A549 (cell line): ENCODE data around the gene CAMK4. TPM values are rescaled to one million over a fixed set of nuclear protein-coding genes. Genes with fewer than 3 reads are reported as not detected.

Experiments used
- ATAC-seq, 2 experiments: fragments of 200-7000 bp in 1 of 2; fragments of >200 bp in 1 of 2; cut with Nextera tagmentation in 1 of 2; cut with Tn5 transposase in 1 of 2; 3 replicates each; pipeline versions ENCODE4 v1.8.0 to v1.9.1; 2018 to 2020; ENCODE audit warnings: mild to moderate bottlenecking in 1 of 2, moderate library complexity in 1 of 2
- CTCF ChIA-PET: fragments of 300-600 bp; sonication (Branson Sonifier 250); formaldehyde crosslinking; extraction: SDS; loops from one replicate; lab custom pipeline; 2021; ENCODE audit warnings: antibody characterized with exemption, inconsistent platforms; lab: Yijun Ruan, JAX
- POLR2A ChIA-PET: fragments of 350-600 bp; formaldehyde crosslinking; extraction: SDS; loops from one replicate; lab custom pipeline; 2021; ENCODE audit warnings: antibody characterized with exemption, inconsistent platforms; lab: Yijun Ruan, JAX
- DNase-seq, 2 experiments: peaks; one replicate each; pipeline versions ENCODE4 v3.0.0 to v3.0.0-alpha.2; 2011 to 2016; ENCODE audit warnings: low read depth in 1 of 2, low spot score in 1 of 2
- FAIRE-seq: peaks from 2 replicates; lab custom pipeline; 2011; peaks lifted over from hg19 to GRCh38; lab: Jason Lieb, UNC
- H3K27ac ChIP-seq, 2 experiments: fragments of >200 bp; sonication (Bioruptor Twin); formaldehyde crosslinking; 3 replicates each; pipeline ENCODE4 v1.5.1; 2016 to 2017
- H3K4me1 ChIP-seq: fragments of >200 bp; sonication (Bioruptor Twin); formaldehyde crosslinking; 3 replicates; pipeline ENCODE4 v1.6.1; 2016
- H3K4me2 ChIP-seq: fragments of >200 bp; sonication (Bioruptor Twin); formaldehyde crosslinking; 3 replicates; pipeline ENCODE4 v1.6.1; 2016
- H3K4me3 ChIP-seq: fragments of >200 bp; sonication (Bioruptor Twin); formaldehyde crosslinking; 3 replicates; pipeline ENCODE4 v1.5.1; 2016
- H3K9me3 ChIP-seq: fragments of >200 bp; sonication (Bioruptor Twin); formaldehyde crosslinking; 3 replicates; pipeline ENCODE4 v1.6.1; 2016
- BHLHE40 ChIP-seq: IDR thresholded peaks from 2 replicates; pipeline ENCODE4 v1.6.1; 2012; ENCODE audit warnings: low read depth, low read length, inconsistent platforms
- CBX2 ChIP-seq: fragments of 200-600 bp; sonication (generic); IDR thresholded peaks from 2 replicates; pipeline ENCODE4 v1.6.1; 2016; ENCODE audit warnings: low read depth, mild to moderate bottlenecking, borderline replicate concordance
- CBX8 ChIP-seq: fragments of 200-600 bp; sonication (generic); IDR thresholded peaks from 2 replicates; pipeline ENCODE4 v1.6.1; 2016
- CEBPB ChIP-seq, 2 experiments: fragments of >200 bp in 1 of 2; sonication (Bioruptor Twin) in 1 of 2; formaldehyde crosslinking in 1 of 2; IDR thresholded peaks; 2 replicates each; pipeline ENCODE4 v1.6.1; 2012 to 2016
- CHD4 ChIP-seq: fragments of 200-600 bp; sonication (generic); IDR thresholded peaks from 2 replicates; pipeline ENCODE4 v1.6.1; 2016; ENCODE audit warnings: antibody characterized with exemption, mild to moderate bottlenecking, borderline replicate concordance
- EHF ChIP-seq: fragments of 250-450 bp; sonication (Bioruptor Pico); IDR thresholded peaks from 2 replicates; pipeline ENCODE4 v1.5.0; 2020; ENCODE audit warnings: mild to moderate bottlenecking
- ESRRA ChIP-seq: fragments of 150-350 bp; IDR thresholded peaks from 2 replicates; pipeline ENCODE4 v1.6.1; 2014; ENCODE audit warnings: mild to moderate bottlenecking, low read length, borderline replicate concordance
- FOSB ChIP-seq: fragments of 250-450 bp; sonication (Bioruptor Pico); IDR thresholded peaks from 2 replicates; pipeline ENCODE4 v1.5.0; 2020; ENCODE audit warnings: mild to moderate bottlenecking, moderate library complexity
- GATA3 ChIP-seq: IDR thresholded peaks from 2 replicates; pipeline ENCODE4 v1.6.1; 2012; ENCODE audit warnings: borderline replicate concordance
- HEYL ChIP-seq: fragments of 250-450 bp; sonication (Bioruptor Pico); IDR thresholded peaks from 2 replicates; pipeline ENCODE4 v1.8.0; 2021; ENCODE audit warnings: mild to moderate bottlenecking, moderate library complexity
- HOXB5 ChIP-seq: fragments of 250-450 bp; sonication (Bioruptor Pico); IDR thresholded peaks from 2 replicates; pipeline ENCODE4 v1.5.0; 2020; ENCODE audit warnings: mild to moderate bottlenecking, moderate library complexity
- JUN ChIP-seq, 2 experiments: fragments of >200 bp; sonication (Bioruptor Twin); formaldehyde crosslinking; IDR thresholded peaks; 2 replicates in 1 of 2; 3 replicates in 1 of 2; pipeline ENCODE4 v1.6.1; 2016 to 2017
- KDM1A ChIP-seq: fragments of 200-600 bp; sonication (generic); IDR thresholded peaks from 2 replicates; pipeline ENCODE4 v1.6.1; 2016; ENCODE audit warnings: low read depth, mild to moderate bottlenecking
- KDM5A ChIP-seq: fragments of 200-600 bp; sonication (generic); IDR thresholded peaks from 2 replicates; pipeline ENCODE4 v1.6.1; 2016; ENCODE audit warnings: antibody characterized with exemption, mild to moderate bottlenecking
- MYC ChIP-seq: IDR thresholded peaks from 2 replicates; pipeline ENCODE4 v1.6.1; 2012; ENCODE audit warnings: mild to moderate bottlenecking, inconsistent platforms, low read length, improper control_type of control experiment, borderline replicate concordance
- NFE2L2 ChIP-seq: fragments of 150-350 bp; conservative IDR thresholded peaks from 2 replicates; pipeline ENCODE4 v1.6.1; 2014; ENCODE audit warnings: low read length
- NR3C1 ChIP-seq: fragments of >200 bp; sonication (Bioruptor Twin); formaldehyde crosslinking; IDR thresholded peaks from 3 replicates; pipeline ENCODE4 v1.6.1; 2017
- POLR2A ChIP-seq: IDR thresholded peaks from 2 replicates; pipeline ENCODE4 v1.6.1; 2012; ENCODE audit warnings: mild to moderate bottlenecking, low read length
- POLR2AphosphoS2 ChIP-seq: conservative IDR thresholded peaks from 2 replicates; pipeline ENCODE4 v1.6.1; 2012; ENCODE audit warnings: low read length, improper control_type of control experiment, inconsistent platforms
- RARB ChIP-seq: fragments of 250-450 bp; sonication (Bioruptor Pico); IDR thresholded peaks from 2 replicates; pipeline ENCODE4 v1.8.0; 2021; ENCODE audit warnings: mild to moderate bottlenecking, moderate library complexity
- RNF2 ChIP-seq: fragments of 200-600 bp; sonication (generic); IDR thresholded peaks from 2 replicates; pipeline ENCODE4 v1.6.1; 2016; ENCODE audit warnings: low read depth, mild to moderate bottlenecking, antibody characterized with exemption, moderate library complexity, borderline replicate concordance
- SMC3 ChIP-seq: fragments of >200 bp; sonication (Bioruptor Twin); formaldehyde crosslinking; IDR thresholded peaks from 3 replicates; pipeline ENCODE4 v1.6.1; 2018; ENCODE audit warnings: inconsistent platforms
- WGBS: methylation state at CpG from one replicate; pipeline ENCODE4 v1.1.6; 2017; ENCODE audit errors: missing lambda C conversion rate; 5-methylcytosine and 5-hydroxymethylcytosine counted together
- polyA plus RNA-seq, 4 experiments: library from polyadenylated mRNA; depleted of rRNA in 3 of 4; stranded (reverse); fragments of >200 nt; fragmentation: RNase III in 1 of 4; extraction: RNeasy Plus Mini Kit Qiagen cat#74134 plus additional on column Dnase treatment in 1 of 4; gene quantifications; 2 replicates in 3 of 4; 3 replicates in 1 of 4; pipeline ENCODE4 v1.2.3, GENCODE V29; 2011 to 2017
- TF ChIP-seq, protein P1 (sequence below): fragments of >200 bp; sonication (Bioruptor Twin); formaldehyde crosslinking; IDR thresholded peaks from 3 replicates; pipeline ENCODE4 v1.6.1; 2016
- TF ChIP-seq, protein P2 (sequence below): fragments of 250-450 bp; sonication (Bioruptor Pico); IDR thresholded peaks from 2 replicates; pipeline ENCODE4 v1.5.0; 2020; ENCODE audit warnings: low read depth, mild to moderate bottlenecking, moderate library complexity
- TF ChIP-seq, protein P3 (sequence below): fragments of 250-450 bp; sonication (Bioruptor Pico); IDR thresholded peaks from 2 replicates; pipeline ENCODE4 v1.5.0; 2021; ENCODE audit warnings: mild to moderate bottlenecking, moderate library complexity, borderline replicate concordance

The CAMK4 gene
- polyA plus RNA-seq, 2 of the 4 experiments (the other 2 are of a cell fraction): not detected

DNA sequence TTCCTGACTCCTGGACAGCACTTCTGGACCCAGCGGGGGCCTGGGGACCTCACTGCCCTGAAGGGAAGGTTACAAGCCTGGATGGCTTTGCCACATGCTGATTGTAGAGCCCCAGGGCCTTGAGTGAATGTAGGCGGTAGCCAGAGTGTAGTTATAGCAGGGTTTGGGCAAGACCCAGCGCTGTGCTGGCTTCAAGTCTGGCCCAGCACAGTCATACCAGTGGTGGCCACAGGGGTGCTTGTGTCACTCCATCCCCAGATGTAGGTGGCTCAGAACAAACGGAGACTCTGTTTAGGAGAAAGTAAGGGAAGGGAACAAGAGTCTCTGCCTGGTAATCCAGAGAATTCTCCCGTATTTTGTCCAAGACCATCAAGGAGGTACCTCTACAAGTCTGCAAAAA is 203.6 kb downstream of the CAMK4 start:
- no peaks in the 10 kb centered on the region for H3K9me3 ChIP-seq
- H3K27ac ChIP-seq: no peak overlapping the region
- no peak for TF ChIP-seq CBX8
- TF ChIP-seq NR3C1: no peak
- ChIA-PET CTCF (no interaction called here), POLR2A (no interaction called here)
- 11% methylated on average over 5 of the region's 5 CpGs for WGBS
- FAIRE-seq: no peak
- DNase-seq: peak in 1 of 2 experiments; percentile 6
- peak in 1 of 2 experiments; percentile 74; a peak in 3 of 6 replicates for ATAC-seq
- no peaks in the 10 kb centered on the region for H3K4me1 ChIP-seq
- H3K4me2 ChIP-seq: no peak overlapping the region
- H3K4me3 ChIP-seq: no peak overlapping the region

DNA sequence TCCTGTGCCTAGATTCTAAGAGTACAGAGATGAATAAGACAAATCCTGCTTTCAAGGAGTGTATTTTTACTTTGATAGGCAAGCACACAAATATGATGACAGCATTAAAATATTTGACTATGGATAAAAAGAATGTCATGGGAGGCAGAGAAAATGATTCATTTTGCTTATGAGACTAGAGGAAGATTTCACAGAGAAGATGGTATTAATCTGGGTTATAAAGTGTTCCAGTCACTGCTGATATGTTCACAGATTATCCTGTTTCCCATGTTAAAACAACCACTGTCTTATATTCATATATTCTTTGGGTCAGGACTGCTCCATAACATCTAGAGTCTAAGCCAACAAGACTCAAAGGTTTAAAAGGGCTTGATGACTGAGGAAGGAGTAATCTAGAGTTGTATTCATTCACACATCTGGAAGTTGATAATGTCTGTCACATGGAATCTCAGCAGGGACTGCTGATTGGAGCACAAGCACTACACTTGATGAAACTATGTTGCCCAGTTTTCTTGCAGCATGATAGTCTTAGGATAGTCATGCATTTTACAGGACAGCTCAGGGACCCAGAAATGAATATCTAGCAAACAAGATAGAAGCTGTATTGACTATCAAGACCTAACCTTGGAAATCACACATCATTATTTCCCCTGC is 208.8 kb downstream of the CAMK4 start:
- TF ChIP-seq NFE2L2 (no peak), CEBPB (IDR thresholded peaks at IDR 0.05) (no peak), GATA3 (no peak), MYC (no peak), POLR2AphosphoS2 (no peak), HOXB5 (CRISPR knock-in tag) (no peak), RARB (CRISPR knock-in tag) (no peak), EHF (CRISPR knock-in tag) (no peak), KDM1A (no peak), HEYL (CRISPR knock-in tag) (no peak), POLR2A (no peak), BHLHE40 (no peak), KDM5A (no peak), CBX8 (no peak), CHD4 (no peak), ESRRA (no peak)
- TF ChIP-seq, protein P1, sequence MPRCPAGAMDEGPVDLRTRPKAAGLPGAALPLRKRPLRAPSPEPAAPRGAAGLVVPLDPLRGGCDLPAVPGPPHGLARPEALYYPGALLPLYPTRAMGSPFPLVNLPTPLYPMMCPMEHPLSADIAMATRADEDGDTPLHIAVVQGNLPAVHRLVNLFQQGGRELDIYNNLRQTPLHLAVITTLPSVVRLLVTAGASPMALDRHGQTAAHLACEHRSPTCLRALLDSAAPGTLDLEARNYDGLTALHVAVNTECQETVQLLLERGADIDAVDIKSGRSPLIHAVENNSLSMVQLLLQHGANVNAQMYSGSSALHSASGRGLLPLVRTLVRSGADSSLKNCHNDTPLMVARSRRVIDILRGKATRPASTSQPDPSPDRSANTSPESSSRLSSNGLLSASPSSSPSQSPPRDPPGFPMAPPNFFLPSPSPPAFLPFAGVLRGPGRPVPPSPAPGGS: no peak
- no peak for FAIRE-seq
- H3K27ac ChIP-seq: no peak overlapping the region
- no peaks in the 10 kb centered on the region for H3K4me1 ChIP-seq
- no peak for ATAC-seq
- H3K4me2 ChIP-seq: no peak overlapping the region
- H3K4me3 ChIP-seq: no peak overlapping the region
- POLR2A ChIA-PET: no interaction called here
- H3K9me3 ChIP-seq: no peaks in the 10 kb centered on the region
- CTCF ChIA-PET: no interaction called here
- no peak for DNase-seq

DNA sequence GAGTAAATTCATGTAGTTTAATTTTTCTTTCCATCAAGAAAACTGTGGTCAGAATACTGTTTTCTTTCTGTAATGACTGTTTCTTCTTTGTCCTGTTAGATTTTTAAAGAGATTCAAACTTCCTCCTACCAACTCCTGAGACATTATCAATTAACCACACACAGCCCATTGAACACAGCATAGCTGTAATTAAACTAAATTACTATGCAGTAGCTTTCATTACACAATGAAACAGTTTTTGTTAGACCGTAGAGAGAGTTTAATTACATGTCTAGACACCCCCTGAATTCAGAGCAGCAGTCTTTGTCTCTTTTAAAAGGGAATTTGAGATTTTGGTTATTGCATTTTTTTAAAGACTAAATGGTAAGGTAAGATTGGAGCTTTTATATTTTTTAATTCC is 210.6 kb downstream of the CAMK4 start:
- no peak overlapping the region for H3K4me3 ChIP-seq
- no peaks in the 10 kb centered on the region for H3K4me1 ChIP-seq
- DNase-seq (no peak), ATAC-seq (no peak), FAIRE-seq (no peak)
- TF ChIP-seq FOSB (CRISPR knock-in tag): no peak
- TF ChIP-seq SMC3: no peak
- no peak for TF ChIP-seq CBX2
- TF ChIP-seq CHD4: no peak
- TF ChIP-seq, protein P1: no peak
- TF ChIP-seq, protein P2, sequence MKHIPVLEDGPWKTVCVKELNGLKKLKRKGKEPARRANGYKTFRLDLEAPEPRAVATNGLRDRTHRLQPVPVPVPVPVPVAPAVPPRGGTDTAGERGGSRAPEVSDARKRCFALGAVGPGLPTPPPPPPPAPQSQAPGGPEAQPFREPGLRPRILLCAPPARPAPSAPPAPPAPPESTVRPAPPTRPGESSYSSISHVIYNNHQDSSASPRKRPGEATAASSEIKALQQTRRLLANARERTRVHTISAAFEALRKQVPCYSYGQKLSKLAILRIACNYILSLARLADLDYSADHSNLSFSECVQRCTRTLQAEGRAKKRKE: no peak
- no peak for TF ChIP-seq JUN (IDR thresholded peaks at IDR 0.05)
- TF ChIP-seq, protein P3, sequence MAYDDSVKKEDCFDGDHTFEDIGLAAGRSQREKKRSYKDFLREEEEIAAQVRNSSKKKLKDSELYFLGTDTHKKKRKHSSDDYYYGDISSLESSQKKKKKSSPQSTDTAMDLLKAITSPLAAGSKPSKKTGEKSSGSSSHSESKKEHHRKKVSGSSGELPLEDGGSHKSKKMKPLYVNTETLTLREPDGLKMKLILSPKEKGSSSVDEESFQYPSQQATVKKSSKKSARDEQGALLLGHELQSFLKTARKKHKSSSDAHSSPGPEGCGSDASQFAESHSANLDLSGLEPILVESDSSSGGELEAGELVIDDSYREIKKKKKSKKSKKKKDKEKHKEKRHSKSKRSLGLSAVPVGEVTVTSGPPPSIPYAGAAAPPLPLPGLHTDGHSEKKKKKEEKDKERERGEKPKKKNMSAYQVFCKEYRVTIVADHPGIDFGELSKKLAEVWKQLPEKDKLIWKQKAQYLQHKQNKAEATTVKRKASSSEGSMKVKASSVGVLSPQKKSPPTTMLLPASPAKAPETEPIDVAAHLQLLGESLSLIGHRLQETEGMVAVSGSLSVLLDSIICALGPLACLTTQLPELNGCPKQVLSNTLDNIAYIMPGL (CRISPR knock-in tag): no peak
- no peak for TF ChIP-seq RNF2
- no peak for TF ChIP-seq MYC
- no peak for TF ChIP-seq ESRRA
- WGBS: 12% methylated on average over 1 of the region's 1 CpG
- CTCF ChIA-PET: no interaction called here
- H3K4me2 ChIP-seq: no peak overlapping the region
- H3K9me3 ChIP-seq: no peaks in the 10 kb centered on the region
- POLR2A ChIA-PET: no interaction called here
- H3K27ac ChIP-seq: no peak overlapping the region
